Measurements from ENCODE around the gene TMEFF2. TPM values are rescaled to one million over a fixed set of nuclear protein-coding genes. Genes with fewer than 3 reads are reported as not detected.
A peak's percentile ranks its signal among the peaks of the same experiment; 100 is the strongest.

The TMEFF2 gene
- total and polyA plus RNA-seq, 2 of the 8 experiments (the other 6 are each of a cell fraction or from before 2014, with no cell fraction given) = 0.91 to 3.7 TPM

GRCh38 chr2:191927319-191927867 is 267.3 kb downstream of the TMEFF2 start:
- H3K36me3 ChIP-seq (ENCODE audit: control insufficient read depth in 2 of 4, insufficient read depth in 4 of 4, low read length in 3 of 4) = no peaks in the 10 kb centered on the region
- FAIRE-seq (no peak), DNase-seq (ENCODE audit: low read depth in 1 of 2, low spot score in 2 of 2) (no peak)
- H3K4ac ChIP-seq (replicated peaks; ENCODE audit: insufficient read length, low read depth, low read length) = no peak overlapping the region
- H2AK5ac ChIP-seq (ENCODE audit: low read depth, low read length) = no peak overlapping the region
- no peak overlapping the region for H3K27ac ChIP-seq (ENCODE audit: low read depth, low read length)
- H3K23me2 ChIP-seq (ENCODE audit: low read depth, low read length) = no peaks in the 10 kb centered on the region
- peak overlapping the region in 1 of 4 experiments; percentile 28; a peak in 1 of 8 replicates for H3K4me3 ChIP-seq (ENCODE audit: extremely low read depth in 1 of 4, insufficient read depth in 2 of 4, low read depth in 3 of 4, low read length in 4 of 4)
- no peak overlapping the region for H4K8ac ChIP-seq (ENCODE audit: extremely low read depth, insufficient read depth, low read length)
- H2AFZ ChIP-seq (ENCODE audit: low read length) = peak overlapping the region; percentile 93; the same call in 1 of the 2 replicates
- H3K27me3 ChIP-seq (replicated peaks in 1 of 4; ENCODE audit: control insufficient read depth in 3 of 4, extremely low read depth in 1 of 4, insufficient read depth in 3 of 4, low read length in 3 of 4) = no peaks in the 10 kb centered on the region
- peak overlapping the region; percentile 30; the same call in 1 of the 2 replicates for H2BK5ac ChIP-seq (ENCODE audit: low read depth, low read length)
- no peak overlapping the region for H3K23ac ChIP-seq (ENCODE audit: insufficient read length)
- H2BK15ac ChIP-seq (ENCODE audit: low read length) = no peak overlapping the region
- TF ChIP-seq SP1 (IDR thresholded peaks at IDR 0.05; ENCODE audit: low read depth, low read length) (no peak), MAFK (IDR thresholded peaks at IDR 0.05; ENCODE audit: low read depth, low read length) (no peak), SP4 (IDR thresholded peaks at IDR 0.05; ENCODE audit: low read length) (no peak), BCL11A (IDR thresholded peaks at IDR 0.05; ENCODE audit: low read depth in 2 of 2, low read length in 2 of 2) (no peak), TEAD4 (IDR thresholded peaks at IDR 0.05; ENCODE audit: low read depth, low read length) (no peak)
- TF ChIP-seq, protein P1, sequence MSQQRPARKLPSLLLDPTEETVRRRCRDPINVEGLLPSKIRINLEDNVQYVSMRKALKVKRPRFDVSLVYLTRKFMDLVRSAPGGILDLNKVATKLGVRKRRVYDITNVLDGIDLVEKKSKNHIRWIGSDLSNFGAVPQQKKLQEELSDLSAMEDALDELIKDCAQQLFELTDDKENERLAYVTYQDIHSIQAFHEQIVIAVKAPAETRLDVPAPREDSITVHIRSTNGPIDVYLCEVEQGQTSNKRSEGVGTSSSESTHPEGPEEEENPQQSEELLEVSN (IDR thresholded peaks at IDR 0.05) = no peak
- H3K79me1 ChIP-seq (ENCODE audit: low read depth, low read length) = no peaks in the 10 kb centered on the region
- H3K79me2 ChIP-seq (ENCODE audit: control insufficient read depth in 1 of 2, insufficient read depth in 2 of 2, low read length in 2 of 2) = no peaks in the 10 kb centered on the region
- H3K9me3 ChIP-seq (ENCODE audit: insufficient read depth in 2 of 2, low read depth in 1 of 2, low read length in 1 of 2) = no peaks in the 10 kb centered on the region
- no peak overlapping the region for H2BK120ac ChIP-seq (replicated peaks; ENCODE audit: low read depth, low read length)
- no peaks in the 10 kb centered on the region for H4K20me1 ChIP-seq (replicated peaks in 1 of 2; ENCODE audit: control insufficient read depth in 1 of 2, insufficient read depth in 2 of 2, low read length in 2 of 2)
- H3K9ac ChIP-seq (replicated peaks in 1 of 4; ENCODE audit: extremely low read depth in 1 of 4, low read depth in 3 of 4, low read length in 3 of 4) = no peak overlapping the region
- peak overlapping the region; percentile 19; the same call in 1 of the 2 replicates for H3K18ac ChIP-seq (ENCODE audit: extremely low read depth, low read length)
- peaks cover 0 to 12% (median 9%) of the 10 kb centered on the region in 4 experiments; a peak in 4 of 7 replicates for H3K4me1 ChIP-seq (replicated peaks in 1 of 4; ENCODE audit: control insufficient read depth in 3 of 4, insufficient read depth in 4 of 4, low read length in 3 of 4)
- H3K4me2 ChIP-seq (ENCODE audit: insufficient read depth in 1 of 2, low read depth in 2 of 2, low read length in 2 of 2) = peak overlapping the region; percentile 43 to 63
- POLR2A ChIA-PET (ENCODE audit: partially characterized antibody) = no interaction called here
- no peak overlapping the region for H3K56ac ChIP-seq (replicated peaks; ENCODE audit: insufficient read length, low read depth, low read length)
- H4K91ac ChIP-seq (replicated peaks; ENCODE audit: insufficient read length, low read length) = no peak overlapping the region
- WGBS, 2 experiments (ENCODE audit: extremely low coverage in 1 of 2, insufficient coverage in 1 of 2, insufficient read length in 1 of 2, insufficient replicate concordance in 2 of 2, low coverage in 1 of 2, low lambda C conversion rate in 2 of 2, missing lambda C conversion rate in 1 of 2) = 51% methylated on average over 4 of the region's 4 CpGs; no CpG with 5 or more reads in 1 of the 2 experiments
- H2BK20ac ChIP-seq (ENCODE audit: low read length) = 0 out of 2 replicates have a peak overlapping the region, but pooled peaks have one; percentile 13
- H3K14ac ChIP-seq (ENCODE audit: insufficient read length) = no peak overlapping the region
- H4K5ac ChIP-seq (ENCODE audit: insufficient read length, low read depth, low read length) = no peak overlapping the region
- CTCF ChIA-PET (ENCODE audit: partially characterized antibody) = interaction anchor here (0.6 to 2.0 kb wide), 9 partner anchors 11 to 627 kb away, joined by 3 to 6 read pairs (median 3); no protein-coding TSS in a partner anchor
- H2BK12ac ChIP-seq (ENCODE audit: low read depth, low read length) = no peak overlapping the region

All from H1 (cell line).